SH-SY5Y (cell line): ENCODE data around the gene RSPO4.

Experiments
- GATA2 ChIP-seq: IDR thresholded peaks from 2 replicates; pipeline ENCODE4 v1.6.1; 2011; ENCODE audit warnings: mild to moderate bottlenecking, low read depth, low read length
- GATA3 ChIP-seq: IDR thresholded peaks from 2 replicates; pipeline ENCODE4 v1.6.1; 2011; ENCODE audit warnings: low read depth, mild to moderate bottlenecking, low read length, moderate library complexity

DNA sequence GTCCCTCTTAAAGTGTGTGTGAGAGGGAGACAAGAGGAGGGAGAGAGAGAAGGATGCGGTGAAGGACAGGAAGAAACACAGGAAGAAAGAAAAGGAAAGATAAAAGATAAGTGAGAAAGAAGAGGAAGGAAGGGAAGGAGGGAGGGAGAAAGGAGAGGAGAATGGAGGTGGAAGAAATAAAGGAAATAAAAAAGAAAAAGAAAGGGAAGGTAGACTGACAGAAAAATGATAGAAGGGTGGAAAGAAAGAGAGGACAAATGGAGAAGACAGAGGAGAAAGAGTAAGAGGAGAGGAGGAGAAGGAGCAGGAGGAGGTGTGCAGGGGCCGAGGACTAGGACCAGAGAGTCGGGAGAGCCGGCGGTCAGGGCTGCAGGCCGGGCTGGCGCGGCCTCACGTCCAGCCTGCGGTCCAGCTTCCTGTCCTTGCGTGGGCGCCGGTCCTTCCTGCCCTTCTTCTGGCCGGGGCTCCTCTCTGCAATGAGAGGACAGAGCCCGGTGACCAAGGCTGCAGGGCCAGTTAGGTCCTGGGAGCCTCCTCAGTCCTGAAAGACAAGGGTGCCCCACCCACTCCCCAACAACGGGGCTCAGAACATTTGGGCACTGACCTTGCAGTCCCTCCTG lies 42.0 kb downstream of the RSPO4 start:
- TF ChIP-seq GATA2 (no peak), GATA3 (no peak)
